ENCODE measurements around the gene IPP. TPM values are rescaled to one million over a fixed set of nuclear protein-coding genes. Genes with fewer than 3 reads are reported as not detected.

Gene IPP
- total RNA-seq, 1 donor from 2014 or later: 18.8 TPM

DNA sequence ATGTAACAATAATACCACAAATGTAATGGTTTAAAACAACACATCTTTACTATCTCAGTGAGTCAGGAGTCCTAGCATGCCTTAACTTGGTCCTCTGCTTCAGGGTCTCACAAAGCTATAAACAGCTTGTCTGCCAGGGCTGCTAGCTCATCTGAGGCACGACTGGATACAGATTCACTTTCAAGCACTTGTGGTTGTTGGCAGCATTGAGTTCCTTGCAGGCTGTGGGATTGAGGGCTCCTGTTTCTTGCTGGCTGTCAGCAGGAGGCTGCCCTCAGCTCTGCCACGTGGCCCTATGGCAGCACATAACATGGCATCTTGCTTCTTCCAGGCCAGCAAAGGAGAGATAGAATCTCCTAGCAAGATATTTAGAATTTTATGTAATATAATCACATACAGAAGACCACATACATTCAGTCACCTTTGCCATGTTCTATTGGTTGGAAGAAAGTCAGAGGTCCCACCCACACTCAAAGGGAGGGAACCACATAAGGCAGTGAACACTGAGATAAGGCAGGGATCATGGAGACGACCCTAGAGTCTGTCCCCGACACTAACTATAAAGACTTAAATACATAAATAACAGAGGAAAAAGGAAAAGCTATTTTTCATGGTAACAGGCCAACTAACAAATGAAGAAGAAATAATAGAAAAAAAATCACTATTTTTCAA lies 18.9 kb upstream of the IPP start:
- TF ChIP-seq, protein P1, sequence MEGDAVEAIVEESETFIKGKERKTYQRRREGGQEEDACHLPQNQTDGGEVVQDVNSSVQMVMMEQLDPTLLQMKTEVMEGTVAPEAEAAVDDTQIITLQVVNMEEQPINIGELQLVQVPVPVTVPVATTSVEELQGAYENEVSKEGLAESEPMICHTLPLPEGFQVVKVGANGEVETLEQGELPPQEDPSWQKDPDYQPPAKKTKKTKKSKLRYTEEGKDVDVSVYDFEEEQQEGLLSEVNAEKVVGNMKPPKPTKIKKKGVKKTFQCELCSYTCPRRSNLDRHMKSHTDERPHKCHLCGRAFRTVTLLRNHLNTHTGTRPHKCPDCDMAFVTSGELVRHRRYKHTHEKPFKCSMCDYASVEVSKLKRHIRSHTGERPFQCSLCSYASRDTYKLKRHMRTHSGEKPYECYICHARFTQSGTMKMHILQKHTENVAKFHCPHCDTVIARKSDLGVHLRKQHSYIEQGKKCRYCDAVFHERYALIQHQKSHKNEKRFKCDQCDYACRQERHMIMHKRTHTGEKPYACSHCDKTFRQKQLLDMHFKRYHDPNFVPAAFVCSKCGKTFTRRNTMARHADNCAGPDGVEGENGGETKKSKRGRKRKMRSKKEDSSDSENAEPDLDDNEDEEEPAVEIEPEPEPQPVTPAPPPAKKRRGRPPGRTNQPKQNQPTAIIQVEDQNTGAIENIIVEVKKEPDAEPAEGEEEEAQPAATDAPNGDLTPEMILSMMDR (conservative IDR thresholded peaks at IDR 0.05): no peak
- Mint-ChIP-seq H3K4me1 (no peaks in the 10 kb centered on the region), H3K4me3 (no peak overlapping the region), H3K27me3 (ENCODE audit: low read depth) (no peaks in the 10 kb centered on the region), H3K36me3 (ENCODE audit: low read depth) (no peaks in the 10 kb centered on the region), H3K27ac (ENCODE audit: unreplicated experiment) (no peak overlapping the region), H3K9me3 (no peaks in the 10 kb centered on the region)
- DNase-seq (ENCODE audit: low read depth, low spot score): no peak

DNA sequence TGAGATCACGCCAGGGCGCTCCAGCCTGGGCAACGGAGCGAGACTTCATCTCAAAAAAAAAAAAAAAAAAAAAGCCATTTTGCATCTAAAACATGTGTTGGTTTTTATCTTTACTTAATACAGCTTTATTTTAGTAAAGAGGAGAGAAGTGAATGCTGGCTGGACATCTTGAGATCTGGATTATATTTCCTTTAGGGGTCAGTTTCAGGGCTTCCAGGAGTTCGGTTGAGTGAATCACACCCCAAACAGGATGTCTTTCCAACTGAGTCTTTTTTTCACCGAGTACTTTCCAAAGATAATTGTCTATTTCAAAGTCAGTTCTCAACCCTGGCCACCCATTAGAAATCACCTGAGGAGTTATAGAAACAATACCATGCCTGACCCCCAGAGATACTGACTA lies 16.6 kb upstream of the IPP start:
- Mint-ChIP-seq H3K4me1 (no peaks in the 10 kb centered on the region), H3K27ac (ENCODE audit: unreplicated experiment) (no peak overlapping the region), H3K36me3 (ENCODE audit: low read depth) (no peaks in the 10 kb centered on the region), H3K9me3 (no peaks in the 10 kb centered on the region), H3K4me3 (no peak overlapping the region), H3K27me3 (ENCODE audit: low read depth) (no peaks in the 10 kb centered on the region)
- no peak for DNase-seq (ENCODE audit: low read depth, low spot score)
- TF ChIP-seq, protein P1 (conservative IDR thresholded peaks at IDR 0.05): no peak

DNA sequence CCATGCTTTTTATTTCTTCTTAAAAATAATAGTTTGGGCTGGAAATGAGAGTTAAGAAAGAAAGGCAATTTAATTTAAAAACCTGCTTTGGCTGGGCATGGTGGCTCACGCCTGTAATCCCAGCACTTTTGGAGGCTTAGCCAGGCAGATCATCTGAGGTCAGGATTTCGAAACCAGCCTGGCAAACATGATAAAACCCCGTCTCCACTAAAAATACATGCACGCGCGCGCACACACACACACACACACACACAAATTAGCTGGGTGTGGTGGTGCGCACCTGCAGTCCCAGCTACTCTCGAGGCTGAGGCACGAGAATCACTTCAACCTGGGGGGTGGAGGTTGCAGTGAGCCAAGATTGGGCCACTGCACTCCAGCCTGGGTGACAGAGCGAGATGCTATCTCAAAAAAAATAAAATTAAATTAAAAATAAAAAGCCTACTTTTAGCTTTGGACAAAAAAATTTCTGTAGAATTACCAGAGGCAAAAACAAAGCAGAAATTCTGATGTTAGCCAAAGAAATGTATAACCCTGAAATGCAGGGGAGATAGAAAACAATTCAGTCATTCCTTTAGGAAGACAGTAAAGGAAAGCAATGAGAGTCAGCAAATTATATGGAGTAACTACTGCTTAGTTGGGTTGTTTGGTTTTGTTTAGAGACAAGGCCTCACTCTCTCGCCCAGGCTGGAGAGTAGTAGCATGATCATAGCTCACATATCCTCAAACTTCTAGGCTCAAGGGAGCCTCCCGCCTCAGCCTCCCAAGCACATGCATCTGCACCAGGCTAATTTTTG lies 15.7 kb upstream of the IPP start:
- no peaks in the 10 kb centered on the region for H3K36me3 Mint-ChIP-seq (ENCODE audit: low read depth)
- H3K4me1 Mint-ChIP-seq: no peaks in the 10 kb centered on the region
- no peak for DNase-seq (ENCODE audit: low read depth, low spot score)
- H3K9me3 Mint-ChIP-seq: no peaks in the 10 kb centered on the region
- TF ChIP-seq, protein P1 (conservative IDR thresholded peaks at IDR 0.05): no peak
- no peak overlapping the region for H3K4me3 Mint-ChIP-seq
- no peaks in the 10 kb centered on the region for H3K27me3 Mint-ChIP-seq (ENCODE audit: low read depth)
- H3K27ac Mint-ChIP-seq (ENCODE audit: unreplicated experiment): no peak overlapping the region

DNA sequence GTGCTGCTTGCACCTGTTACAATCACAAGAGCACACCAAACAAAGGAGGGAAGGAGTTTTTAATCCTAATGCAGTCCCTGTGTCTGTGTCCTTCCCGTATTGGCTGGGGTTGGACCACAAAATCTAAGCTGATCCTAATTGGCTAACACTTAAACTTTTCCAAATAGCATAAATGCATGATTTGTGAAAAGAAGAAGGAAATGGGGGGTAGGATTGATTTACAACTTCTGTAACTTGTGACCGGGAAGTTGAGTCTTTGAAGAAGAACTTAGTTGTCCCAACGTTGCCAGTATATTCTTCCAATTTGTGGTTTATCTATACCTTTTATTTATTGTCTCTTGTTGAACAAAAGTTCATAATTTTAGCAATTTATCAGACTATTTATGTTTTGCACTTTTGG lies 11.8 kb upstream of the IPP start:
- no peak for DNase-seq (ENCODE audit: low read depth, low spot score)
- peaks cover 10% of the 10 kb centered on the region for H3K9me3 Mint-ChIP-seq
- no peaks in the 10 kb centered on the region for H3K27me3 Mint-ChIP-seq (ENCODE audit: low read depth)
- H3K36me3 Mint-ChIP-seq (ENCODE audit: low read depth): no peaks in the 10 kb centered on the region
- TF ChIP-seq, protein P1 (conservative IDR thresholded peaks at IDR 0.05): no peak
- no peak overlapping the region for H3K4me3 Mint-ChIP-seq
- no peaks in the 10 kb centered on the region for H3K4me1 Mint-ChIP-seq
- no peak overlapping the region for H3K27ac Mint-ChIP-seq (ENCODE audit: unreplicated experiment)

DNA sequence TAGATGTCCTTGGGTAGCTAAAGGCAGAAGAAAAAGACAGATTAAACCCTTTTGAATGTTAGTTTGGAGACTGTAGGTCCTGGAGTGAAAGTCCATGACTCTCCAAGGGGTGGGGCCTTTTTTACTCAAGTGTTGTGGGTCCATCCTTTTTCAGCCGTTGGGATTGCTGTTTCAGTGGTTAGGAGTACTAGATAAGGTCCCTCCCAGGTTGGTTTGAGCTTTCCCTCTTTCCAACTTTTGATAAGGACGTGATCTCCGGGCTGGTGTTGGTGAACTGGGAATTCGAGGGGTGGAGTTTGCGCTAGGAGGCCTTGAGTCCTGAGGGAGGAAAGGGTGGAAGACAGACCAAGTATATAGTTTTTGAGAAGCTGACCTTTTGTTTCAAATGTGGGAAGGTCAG lies 5.2 kb upstream of the IPP start:
- Mint-ChIP-seq H3K4me3 (no peak overlapping the region), H3K27me3 (ENCODE audit: low read depth) (no peaks in the 10 kb centered on the region), H3K36me3 (ENCODE audit: low read depth) (no peaks in the 10 kb centered on the region), H3K4me1 (peaks cover 17% of the 10 kb centered on the region), H3K27ac (ENCODE audit: unreplicated experiment) (no peak overlapping the region), H3K9me3 (peaks cover 14% of the 10 kb centered on the region)
- no peak for DNase-seq (ENCODE audit: low read depth, low spot score)
- TF ChIP-seq, protein P1 (conservative IDR thresholded peaks at IDR 0.05): no peak

All from neural crest cell (in vitro differentiated cells).